ENCODE measurements around the gene ARHGAP23. TPM values are rescaled to one million over a fixed set of nuclear protein-coding genes. Genes with fewer than 3 reads are reported as not detected.

Gene ARHGAP23
- polyA plus RNA-seq, 12 donors: 23.7 to 49.5 (median 33.9) TPM; not detected in 1

DNA sequence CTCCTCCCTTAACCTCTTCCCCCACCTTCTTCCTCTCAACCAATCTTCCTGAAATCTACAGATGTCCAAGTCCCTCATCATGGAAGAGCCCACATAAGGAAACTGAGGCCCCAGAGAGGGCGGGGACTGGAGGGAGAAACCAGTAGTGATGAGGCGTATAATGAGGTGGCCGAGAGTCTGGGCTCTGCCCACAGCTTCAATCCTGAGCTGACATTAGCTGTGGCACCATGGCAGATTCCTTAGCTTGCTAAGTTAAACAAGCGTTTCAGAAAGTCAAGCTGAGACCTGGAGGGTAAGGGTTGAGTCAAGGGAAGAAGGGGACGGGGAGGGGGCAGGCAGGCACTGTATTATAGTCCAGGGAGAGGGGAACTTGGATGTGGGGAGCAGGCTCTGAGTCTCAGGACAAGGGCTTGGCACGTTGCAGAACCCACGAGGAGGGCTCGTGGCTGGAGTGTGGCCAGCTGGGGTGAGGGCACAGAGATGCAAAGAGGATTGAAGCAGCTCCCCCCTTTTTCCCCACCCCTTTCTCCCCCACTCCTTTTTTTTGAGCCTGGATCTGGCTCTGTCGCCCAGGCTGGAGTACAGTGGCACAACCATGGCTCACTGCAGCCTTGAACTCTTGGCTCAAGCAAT, 13.3 kb downstream of the ARHGAP23 start:
- no peak for DNase-seq

GRCh38 chr17:38442548-38442947, 14.3 kb downstream of the ARHGAP23 start:
- DNase-seq: no peak

DNA sequence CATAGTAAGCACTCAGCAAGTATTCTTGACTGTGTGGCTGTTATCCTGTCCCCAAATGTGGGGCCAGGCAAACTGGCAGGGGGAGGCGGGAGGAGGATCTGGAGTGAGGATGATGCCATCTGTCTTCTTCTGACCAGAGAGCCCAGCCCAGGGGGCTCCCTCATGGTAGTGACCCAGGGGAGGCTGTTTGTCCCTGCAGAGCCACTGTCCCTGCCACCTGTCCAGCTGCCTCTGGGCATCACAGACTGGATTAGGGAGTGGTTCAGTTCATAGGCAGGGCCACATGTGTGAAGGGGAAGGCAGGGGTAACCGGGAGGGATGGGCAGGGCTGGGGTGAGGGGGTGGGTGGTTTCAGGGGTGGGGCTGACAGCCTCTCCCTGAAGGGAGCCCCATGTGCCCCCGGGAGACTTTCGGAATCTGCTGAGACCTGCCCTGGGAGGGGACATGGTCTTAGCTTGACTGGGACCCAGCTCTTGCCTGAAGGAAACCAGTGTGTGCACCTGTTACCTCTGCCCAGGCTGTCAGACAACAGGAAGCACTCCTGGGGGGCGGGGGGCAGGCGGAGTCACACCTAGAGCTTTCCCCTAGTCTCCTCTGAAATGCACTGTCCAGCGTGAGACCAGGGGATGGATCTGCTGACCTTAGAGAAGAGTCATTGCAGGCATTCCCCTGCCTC, 15.2 kb downstream of the ARHGAP23 start:
- no peak for DNase-seq

DNA sequence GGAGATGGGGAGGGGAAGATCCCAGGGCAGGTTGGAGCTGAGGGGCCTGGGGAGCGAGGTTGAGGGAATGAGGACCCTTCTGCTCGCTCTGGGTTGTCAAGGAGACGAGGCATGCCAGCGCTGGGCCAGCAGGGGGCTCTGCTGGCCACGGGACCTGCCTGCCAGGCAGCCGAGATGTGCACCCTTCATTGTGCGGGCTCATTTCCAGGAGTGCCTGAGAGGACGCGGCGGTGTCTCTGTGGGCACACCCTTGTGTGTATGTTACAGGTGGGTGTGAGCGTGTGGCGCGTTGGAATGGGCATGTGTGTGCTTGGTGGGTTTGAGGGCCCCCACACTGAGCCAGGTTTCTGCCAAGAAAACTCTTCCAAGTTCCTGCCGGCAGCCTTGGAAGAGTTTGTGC, 15.9 kb downstream of the ARHGAP23 start:
- DNase-seq: peak; percentile 69

- no peak for DNase-seq
Measured at GRCh38 chr17:38447502-38448085, 19.3 kb downstream of the ARHGAP23 start.

GRCh38 chr17:38448208-38448771, 20.0 kb downstream of the ARHGAP23 start:
- no peak for DNase-seq

GRCh38 chr17:38449364-38449763, 21.1 kb downstream of the ARHGAP23 start:
- DNase-seq: no peak

DNA sequence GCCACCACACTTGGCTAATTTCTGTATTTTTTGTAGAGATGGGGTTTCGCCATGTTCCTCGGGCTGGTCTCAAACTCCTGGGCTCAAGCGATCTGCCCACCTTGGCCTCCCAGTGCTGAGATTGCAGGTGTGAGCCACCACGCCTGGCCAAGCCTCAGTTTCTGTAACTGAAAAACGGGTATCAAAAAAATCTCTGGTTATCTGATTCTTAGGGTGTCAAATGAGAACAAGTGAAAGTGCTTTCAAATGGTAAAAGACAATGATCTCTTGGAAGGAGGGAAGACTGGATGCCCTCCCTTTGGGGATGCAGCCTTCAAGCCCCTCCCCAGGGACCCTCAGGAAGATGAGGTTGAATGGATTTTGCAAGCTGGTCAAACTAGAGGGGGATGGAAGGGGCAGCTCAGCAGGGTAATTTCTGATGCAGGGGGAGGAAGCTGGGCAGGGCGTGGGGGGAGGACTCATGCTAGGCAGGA, 22.3 kb downstream of the ARHGAP23 start:
- DNase-seq: no peak

DNA sequence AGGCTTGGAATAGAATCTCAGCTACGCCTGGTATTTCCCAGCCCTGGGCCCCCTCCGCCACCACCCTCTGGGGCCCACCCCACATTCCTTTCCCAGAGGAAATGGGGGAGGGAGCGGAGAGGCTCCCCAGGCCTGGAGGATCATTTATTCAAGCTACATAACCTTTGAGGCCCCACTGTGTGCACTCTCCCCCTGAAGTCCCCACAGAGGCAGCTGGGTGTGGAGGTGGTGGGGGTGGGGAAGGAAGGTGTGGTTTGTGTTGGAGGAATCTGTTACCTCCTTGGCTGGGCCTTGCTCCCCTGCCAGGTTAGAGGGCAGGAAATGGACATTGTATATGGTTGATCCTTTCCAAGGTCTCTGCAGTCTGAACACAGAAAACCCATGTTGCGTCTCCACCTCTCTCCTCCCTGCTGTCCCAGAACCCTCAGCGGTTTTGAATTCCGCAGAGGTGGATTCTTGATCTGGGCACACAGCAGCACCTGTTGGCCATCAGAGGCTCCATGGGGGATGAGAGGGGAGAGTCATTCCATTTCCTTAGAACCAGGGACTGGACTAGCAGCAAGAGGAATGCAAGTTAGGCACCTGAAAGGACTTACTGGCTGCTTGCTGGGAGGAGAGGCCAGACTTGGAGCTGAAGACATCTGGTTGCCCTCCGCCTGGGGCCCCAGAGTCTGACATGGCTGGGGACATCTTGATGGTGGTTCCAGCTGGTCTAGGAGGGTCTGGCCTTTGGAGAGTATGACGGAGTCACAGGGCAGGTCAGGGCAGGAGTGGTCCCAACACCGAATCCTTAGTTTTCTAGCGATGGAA, 23.0 kb downstream of the ARHGAP23 start:
- no peak for DNase-seq

GRCh38 chr17:38451840-38452529, 23.7 kb downstream of the ARHGAP23 start:
- peak; percentile 69 for DNase-seq

GRCh38 chr17:38452719-38453118, 24.5 kb downstream of the ARHGAP23 start:
- DNase-seq: no peak

DNA sequence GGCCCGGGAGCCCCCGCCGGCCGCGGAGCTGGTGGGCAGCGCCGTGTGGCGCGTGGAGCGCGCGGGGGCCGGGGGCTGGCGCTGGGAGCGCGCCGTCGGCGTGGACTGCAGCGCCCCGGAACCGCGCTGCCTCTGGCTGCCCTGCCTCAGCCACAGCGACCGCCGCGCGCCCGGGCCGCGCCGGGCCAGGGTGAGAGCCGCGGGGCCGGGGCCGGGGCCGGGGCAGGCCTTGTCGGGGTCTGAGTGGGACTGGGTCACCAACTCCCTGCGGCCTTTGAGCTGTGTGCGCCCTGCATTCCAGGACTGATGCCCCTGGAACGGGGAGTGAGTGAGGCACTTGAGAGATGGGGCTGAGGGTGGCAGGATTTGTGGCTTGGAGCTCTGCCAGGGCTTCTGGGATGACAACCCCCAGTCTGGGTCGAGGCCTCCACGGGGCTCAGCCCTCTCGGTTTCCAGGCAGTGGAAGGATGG, 25.7 kb downstream of the ARHGAP23 start:
- no peak for DNase-seq

DNA sequence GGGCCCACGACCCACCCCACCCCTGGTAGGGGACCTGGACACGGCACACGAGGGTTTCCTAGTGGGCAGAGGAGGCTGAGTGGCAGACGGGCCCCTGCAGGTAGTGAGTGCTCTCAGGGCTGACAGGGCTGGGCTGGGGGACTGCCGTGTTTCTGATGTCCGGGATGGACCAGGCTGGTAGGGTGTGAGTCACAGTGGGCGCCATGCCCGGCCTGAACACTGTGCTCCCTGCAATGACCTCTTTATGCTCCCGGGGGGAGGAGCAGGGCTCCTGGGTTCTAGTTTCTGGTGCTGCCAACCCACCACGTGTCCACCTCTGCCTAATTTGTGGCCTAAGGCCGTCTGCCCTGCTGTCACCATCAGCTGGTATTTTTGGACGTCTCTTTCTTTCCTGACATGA, 26.3 kb downstream of the ARHGAP23 start:
- DNase-seq: no peak

- no peak for DNase-seq
Measured at GRCh38 chr17:38455288-38455915, 27.1 kb downstream of the ARHGAP23 start.

GRCh38 chr17:38456031-38456815, 28.0 kb downstream of the ARHGAP23 start:
- no peak for DNase-seq

GRCh38 chr17:38457577-38458371, 29.5 kb downstream of the ARHGAP23 start:
- DNase-seq: no peak

GRCh38 chr17:38458521-38458920, 30.3 kb downstream of the ARHGAP23 start:
- DNase-seq: no peak

DNA sequence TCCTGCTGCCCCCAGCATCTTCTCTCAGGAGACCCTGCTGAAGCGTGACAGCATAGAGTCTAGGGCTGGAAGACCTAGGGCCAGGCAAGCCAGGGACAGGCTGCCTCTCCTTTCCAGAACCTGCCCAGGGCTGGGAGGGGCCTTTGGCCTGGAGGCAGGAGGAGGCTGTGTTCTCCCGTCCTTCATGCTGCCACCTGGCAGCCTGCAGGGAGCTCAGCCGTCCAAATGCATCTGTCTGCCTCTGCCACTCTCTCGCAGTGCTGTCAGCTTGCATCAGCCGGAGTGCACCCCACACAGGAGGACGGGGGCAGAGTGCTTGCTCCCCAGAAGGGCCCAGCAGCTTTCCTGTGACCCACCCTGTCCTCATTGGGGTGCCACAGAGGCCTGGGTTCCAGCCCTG, 31.3 kb downstream of the ARHGAP23 start:
- DNase-seq: no peak

Measured in muscle of arm (tissue), 12 donors.